Skin of body (tissue), 2 donors: Measurements from ENCODE around the gene KIF19. TPM values are rescaled to one million over a fixed set of nuclear protein-coding genes. Genes with fewer than 3 reads are reported as not detected.

ENCODE experiments used
- DNase-seq: peaks from one replicate; lab custom pipeline; 2025; lab: John Stamatoyannopoulos, UW
- total RNA-seq: library from RNA; depleted of rRNA; stranded (reverse); fragments of >200 nt; gene quantifications from one replicate; pipeline ENCODE4 v1.2.3, GENCODE V29; 2014

Gene KIF19
- total RNA-seq, 1 donor from 2014 or later = 0.39 TPM

GRCh38 chr17:74362069-74362405 is 36.0 kb downstream of the KIF19 start:
- DNase-seq = no peak

GRCh38 chr17:74362810-74363498 is 36.9 kb downstream of the KIF19 start:
- no peak for DNase-seq

- no peak for DNase-seq
These were observed 41.2 kb downstream of the KIF19 start, which contains the start of gene GPR142 for GRCh38 chr17:74367206-74367605. TSS of gene GPR142 (plus strand) at chr17:74367506. CDS start at chr17:74369541, 2,035 bp downstream.

- DNase-seq = peak; percentile 22
These were observed 42.5 kb downstream of the KIF19 start for GRCh38 chr17:74368341-74369081.

- no peak for DNase-seq
These were observed 43.2 kb downstream of the KIF19 start for GRCh38 chr17:74369221-74369620.

- no peak for DNase-seq
These were observed 43.9 kb downstream of the KIF19 start for GRCh38 chr17:74369665-74370490.

GRCh38 chr17:74371653-74372147 is 45.7 kb downstream of the KIF19 start:
- no peak for DNase-seq

- no peak for DNase-seq
These were observed 46.4 kb downstream of the KIF19 start for GRCh38 chr17:74372426-74372825.

- DNase-seq = no peak
These were observed 48.0 kb downstream of the KIF19 start for GRCh38 chr17:74373838-74374606.

GRCh38 chr17:74374858-74375257 is 48.8 kb downstream of the KIF19 start:
- no peak for DNase-seq

GRCh38 chr17:74379495-74380085 is 53.6 kb downstream of the KIF19 start:
- DNase-seq = peak; percentile 79

- no peak for DNase-seq
These were observed 54.3 kb downstream of the KIF19 start for GRCh38 chr17:74380086-74380958.

GRCh38 chr17:74380959-74381808 is 55.2 kb downstream of the KIF19 start:
- no peak for DNase-seq

GRCh38 chr17:74383141-74383540 is 57.1 kb downstream of the KIF19 start:
- DNase-seq = no peak

GRCh38 chr17:74385201-74385600 is 59.2 kb downstream of the KIF19 start:
- DNase-seq = no peak

- DNase-seq = no peak
These were observed 60.4 kb downstream of the KIF19 start for GRCh38 chr17:74386386-74386785.

- DNase-seq = no peak
These were observed 61.6 kb downstream of the KIF19 start for GRCh38 chr17:74387365-74388218.
